Testis (tissue), 3 donors: ENCODE data around the gene ELMO2. TPM values are rescaled to one million over a fixed set of nuclear protein-coding genes. Genes with fewer than 3 reads are reported as not detected.

ENCODE experiments used
- DNase-seq: peaks from one replicate; pipeline ENCODE4 v3.0.0-alpha.2; 2019
- H3K27ac ChIP-seq, 2 donors: fragments of 200-600 bp; sonication (generic); one replicate each; pipeline ENCODE4 v1.5.1; 2019
- H3K27me3 ChIP-seq: fragments of 200-600 bp; sonication (generic); one replicate; pipeline ENCODE4 v1.5.1; 2019
- H3K36me3 ChIP-seq: fragments of 200-600 bp; sonication (generic); one replicate; pipeline ENCODE4 v1.5.1; 2017; ENCODE audit warnings: low read depth; ENCODE audit errors: missing control alignments
- H3K4me1 ChIP-seq: fragments of 200-600 bp; sonication (generic); one replicate; pipeline ENCODE4 v1.5.1; 2019
- H3K4me3 ChIP-seq, 2 donors: fragments of 200-600 bp; sonication (generic); one replicate each; pipeline ENCODE4 v1.5.1; 2017 to 2019
- H3K9me3 ChIP-seq: fragments of 200-600 bp; sonication (generic); one replicate; pipeline ENCODE4 v1.5.1; 2017
- CTCF ChIP-seq, 3 experiments: fragments of 450-650 bp in 2 of 3; fragments of 200-600 bp in 1 of 3; sonication (generic) in 1 of 3; IDR thresholded peaks; one replicate each; pipeline ENCODE4 v1.5.1; 2016 to 2019; ENCODE audit warnings: antibody characterized with exemption in 3 of 3, mild to moderate bottlenecking in 2 of 3, moderate library complexity in 1 of 3
- POLR2A ChIP-seq: fragments of 450-650 bp; IDR thresholded peaks from one replicate; pipeline ENCODE4 v1.6.1; 2017; ENCODE audit warnings: antibody characterized with exemption, mild to moderate bottlenecking, moderate library complexity
- whole genome bisulfite sequencing, 2 donors: methylation state at CpG; one replicate each; pipeline ENCODE4 v1.1.5; 2018; 5-methylcytosine and 5-hydroxymethylcytosine counted together
- intact Hi-C: fragments of 100-400 bp; cut with DNase I; formaldehyde crosslinking; loops from one replicate; pipeline ENCODE4 v1.15.1; 2023; ENCODE audit warnings: low total_unique reads
- polyA plus RNA-seq: library from polyadenylated mRNA; stranded (reverse); fragments of 350-450 nt; fragmentation: Illumina TruSeq; extraction: RNeasy Lipid Tissue Mini Kit (QIAGEN cat#74804); gene quantifications from one replicate; pipeline ENCODE4 v1.2.3, GENCODE V29; 2014; ENCODE audit warnings: low read depth, low replicate concordance; ENCODE audit not compliant: insufficient read depth
- total RNA-seq, 2 donors: library from RNA; depleted of rRNA; stranded (reverse); fragments of >200 nt; gene quantifications; one replicate each; pipeline ENCODE4 v1.2.3, GENCODE V29; 2016

ELMO2 gene
- total and polyA plus RNA-seq, 3 donors from 2014 or later = 78.8 to 128 (median 120) TPM

- Histone ChIP-seq H3K27me3 (no peaks in the 10 kb centered on the region), H3K27ac (no peak overlapping the region), H3K4me1 (peaks cover 3% of the 10 kb centered on the region), H3K4me3 (no peak overlapping the region), H3K9me3 (no peaks in the 10 kb centered on the region), H3K36me3 (no peaks in the 10 kb centered on the region)
- TF ChIP-seq POLR2A (no peak), CTCF (IDR thresholded peaks at IDR 0.05) (no peak)
- intact Hi-C loops = loop anchor here (10.0 kb wide), 1 partner anchor 208 kb away; no protein-coding TSS in a partner anchor
- no peak for DNase-seq
- WGBS, 2 donors = 40 to 49% methylated on average over 15 to 17 of the region's 17 CpGs
Observed at GRCh38 chr20:46342451-46343347, 63.7 kb downstream of the ELMO2 start.

- no peak for DNase-seq
- H3K9me3 ChIP-seq = no peaks in the 10 kb centered on the region
- 47 to 69% methylated on average over 4 to 9 of the region's 9 CpGs for WGBS, 2 donors
- intact Hi-C loops = loop anchor here (10.0 kb wide), 1 partner anchor 207 kb away; no protein-coding TSS in a partner anchor
- H3K27ac ChIP-seq = no peak overlapping the region
- no peaks in the 10 kb centered on the region for H3K36me3 ChIP-seq
- TF ChIP-seq CTCF (IDR thresholded peaks at IDR 0.05) = no peak
- no peak for TF ChIP-seq POLR2A
- H3K27me3 ChIP-seq = no peaks in the 10 kb centered on the region
- peaks cover 3% of the 10 kb centered on the region for H3K4me1 ChIP-seq
- no peak overlapping the region for H3K4me3 ChIP-seq
Observed at GRCh38 chr20:46342010-46342378, 64.4 kb downstream of the ELMO2 start.

GRCh38 chr20:46341074-46342009 is 65.1 kb downstream of the ELMO2 start:
- TF ChIP-seq POLR2A (no peak), CTCF (IDR thresholded peaks at IDR 0.05) (no peak)
- Histone ChIP-seq H3K27ac (no peak overlapping the region), H3K4me1 (peaks cover 3% of the 10 kb centered on the region), H3K4me3 (no peak overlapping the region), H3K36me3 (no peaks in the 10 kb centered on the region), H3K27me3 (no peaks in the 10 kb centered on the region), H3K9me3 (no peaks in the 10 kb centered on the region)
- intact Hi-C loops = loop anchor here (10.0 kb wide), 1 partner anchor 207 kb away; no protein-coding TSS in a partner anchor
- DNase-seq = no peak
- 41 to 49% methylated on average over 13 to 24 of the region's 24 CpGs for WGBS, 2 donors

- intact Hi-C loops = no loop called here
- H3K4me3 ChIP-seq = no peak overlapping the region
- H3K4me1 ChIP-seq = peaks cover 3% of the 10 kb centered on the region
Observed at GRCh38 chr20:46339037-46339436, 67.4 kb downstream of the ELMO2 start.

More at GRCh38 chr20:46339037-46339436, 67.4 kb downstream of the ELMO2 start:
- Histone ChIP-seq H3K27me3 (no peaks in the 10 kb centered on the region), H3K9me3 (no peaks in the 10 kb centered on the region), H3K27ac (no peak overlapping the region), H3K36me3 (no peaks in the 10 kb centered on the region)
- TF ChIP-seq CTCF (IDR thresholded peaks at IDR 0.05) = no peak
- no peak for TF ChIP-seq POLR2A
- 78 to 86% methylated on average over 7 of the region's 7 CpGs for whole genome bisulfite sequencing, 2 donors
- no peak for DNase-seq
